GM21528 (cell line): ENCODE measurements around the gene MAP3K14.

Experiments
- ATAC-seq: cut with Tn5 transposase; IDR thresholded peaks from one replicate; pipeline ENCODE4 v1.9.1; 2021; ENCODE audit warnings: mild to moderate bottlenecking, moderate library complexity; ENCODE audit not compliant: unreplicated experiment, low FRiP score

MAP3K14 gene

DNA sequence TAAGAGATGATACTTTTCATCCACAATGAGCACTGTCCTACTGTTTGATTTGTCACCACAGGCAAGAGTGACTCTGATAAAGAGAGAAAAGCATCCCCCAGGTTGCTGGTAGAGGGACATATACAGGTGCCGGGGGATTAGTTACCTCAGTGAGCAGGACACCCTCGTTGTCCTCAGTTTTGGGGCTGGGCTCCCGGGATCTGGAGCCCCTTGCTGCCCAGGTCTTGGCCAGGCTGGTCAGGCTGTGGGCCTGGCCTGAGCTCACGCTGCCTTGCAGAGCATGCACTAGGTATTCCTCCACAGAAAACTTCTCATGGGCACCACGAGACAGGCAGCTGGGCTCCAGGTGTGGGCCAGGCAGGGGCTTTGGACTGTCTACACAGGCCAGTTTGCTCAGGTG is 30.5 kb downstream of the MAP3K14 start:
- no peak for ATAC-seq

DNA sequence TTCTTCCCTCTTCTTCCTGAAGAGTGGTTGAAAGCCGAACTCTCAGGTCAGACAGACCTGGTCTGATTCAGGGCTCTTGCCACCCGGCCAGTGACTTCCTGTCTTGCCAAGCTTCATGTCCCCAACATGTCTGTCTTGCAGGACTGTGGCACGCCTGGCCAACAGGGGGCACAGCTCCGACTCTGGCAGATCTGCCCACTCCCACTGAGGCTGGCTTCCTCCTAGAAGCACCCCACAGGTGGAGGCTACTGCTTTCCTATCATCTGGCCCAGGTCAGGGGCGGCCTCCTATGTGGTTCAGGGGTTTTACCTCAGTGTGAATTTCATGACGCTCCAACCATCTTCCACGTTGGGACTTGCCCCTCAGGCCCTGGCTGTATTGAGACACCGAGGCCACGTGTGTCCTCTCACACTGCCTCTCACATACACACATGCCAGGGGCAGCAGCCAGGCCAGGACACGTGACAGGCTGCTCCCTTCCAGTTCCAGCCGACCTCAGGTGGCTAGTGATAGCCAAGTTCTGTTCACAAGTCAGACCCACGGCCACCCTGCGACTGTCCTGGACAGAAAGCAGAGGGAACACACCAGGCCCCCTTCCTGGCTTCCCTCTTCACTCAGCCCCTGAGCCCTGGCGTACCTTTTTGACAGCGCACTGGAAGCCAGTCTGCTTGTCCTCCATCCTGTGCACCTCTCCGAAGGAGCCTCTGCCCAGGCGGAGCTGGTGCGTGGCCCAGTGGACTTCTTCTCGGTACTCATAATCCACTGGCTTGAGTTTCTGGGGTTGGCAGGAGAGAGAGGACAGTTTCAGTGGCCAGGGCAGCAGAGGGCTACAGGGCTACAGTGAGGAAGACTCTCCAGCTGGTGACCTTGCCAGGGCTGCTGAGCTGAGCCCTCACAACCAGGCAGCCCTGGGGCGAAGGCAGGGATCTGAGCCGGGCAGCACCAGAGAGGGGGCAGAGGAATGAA is 32.4 kb downstream of the MAP3K14 start:
- ATAC-seq, result no peak

DNA sequence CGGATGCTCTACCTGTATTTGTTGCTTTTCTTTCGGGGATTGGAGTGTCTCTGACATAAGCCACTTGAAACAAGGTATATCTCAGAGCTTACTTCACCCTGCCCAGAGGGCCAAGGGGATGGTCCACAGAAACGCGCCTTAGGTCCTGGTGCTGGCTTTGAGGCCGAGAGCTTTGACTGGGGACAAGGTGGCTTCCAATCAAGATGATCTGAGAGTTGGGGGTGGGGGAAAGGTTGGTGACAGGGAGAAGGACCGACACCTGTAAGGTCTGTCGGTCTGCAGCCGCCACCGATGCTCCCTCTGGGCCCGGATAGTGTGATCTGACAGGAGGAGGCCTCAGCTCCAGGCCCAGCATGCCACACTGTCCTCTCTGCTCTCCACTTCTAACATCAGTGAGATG is 33.1 kb downstream of the MAP3K14 start:
- no peak for ATAC-seq

DNA sequence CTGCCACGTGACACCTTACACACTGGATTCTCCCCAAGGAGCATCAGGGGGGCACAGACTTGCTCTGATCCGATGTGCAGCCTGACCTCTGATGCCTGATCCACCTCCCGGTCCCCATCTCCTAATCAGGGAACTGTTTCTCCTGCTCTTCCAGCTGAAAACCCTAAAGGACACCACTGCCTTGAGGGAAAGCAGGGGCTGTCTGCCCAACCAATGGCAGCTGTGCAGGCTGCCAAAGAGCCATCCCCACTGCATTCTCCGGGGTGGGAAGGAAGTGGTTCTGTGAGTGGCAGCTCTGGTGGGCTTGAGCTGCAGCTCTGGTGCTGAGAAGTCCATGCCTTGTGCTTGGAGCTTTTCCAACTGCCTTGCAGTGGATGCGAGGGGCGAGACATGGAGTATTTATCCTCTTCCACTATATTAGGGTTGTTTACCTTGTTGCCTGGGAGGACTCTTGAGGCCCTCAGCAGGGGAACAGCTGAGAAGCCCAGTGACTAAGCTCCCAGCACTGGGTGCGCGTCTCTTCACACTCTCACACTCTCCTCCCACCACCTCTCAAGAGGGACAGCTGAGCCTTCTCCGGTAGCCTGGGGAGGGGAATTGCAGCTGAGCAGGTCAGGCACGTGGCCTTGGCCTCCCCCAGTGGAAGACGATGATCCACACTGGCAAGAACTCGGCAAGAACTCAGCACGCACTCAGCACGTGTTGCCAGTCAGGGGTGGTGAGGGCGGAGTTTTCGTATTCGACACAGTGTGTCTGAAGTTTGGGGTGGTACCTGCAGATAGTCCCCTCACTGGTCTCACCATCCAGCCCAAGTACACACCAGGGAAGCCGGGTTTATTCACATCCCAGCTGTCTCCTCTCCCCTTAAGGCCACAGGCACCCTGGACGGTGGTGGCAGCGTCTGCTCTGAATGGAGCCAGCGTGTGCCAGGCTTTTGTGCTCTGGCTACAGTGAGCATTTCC is 33.9 kb downstream of the MAP3K14 start:
- no peak for ATAC-seq

DNA sequence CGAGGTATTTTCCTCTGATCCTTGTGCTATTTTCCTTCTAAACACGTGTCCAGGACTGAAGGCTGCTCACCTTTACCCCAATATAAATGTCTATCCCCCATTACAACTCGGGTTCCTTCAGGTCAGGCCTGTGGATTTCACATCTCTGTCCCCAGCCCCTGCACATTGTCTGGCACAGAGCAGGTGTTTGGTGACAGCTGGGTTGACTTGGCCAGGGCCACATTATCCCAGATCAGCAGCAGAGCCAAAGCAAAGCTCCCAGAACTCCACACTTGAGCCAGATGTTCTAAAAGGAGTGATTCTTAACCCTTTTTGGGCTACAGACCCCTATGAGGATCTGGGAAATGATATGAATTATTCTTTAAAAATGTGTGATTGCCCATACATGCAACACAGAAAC is 36.9 kb downstream of the MAP3K14 start:
- ATAC-seq, result no peak

DNA sequence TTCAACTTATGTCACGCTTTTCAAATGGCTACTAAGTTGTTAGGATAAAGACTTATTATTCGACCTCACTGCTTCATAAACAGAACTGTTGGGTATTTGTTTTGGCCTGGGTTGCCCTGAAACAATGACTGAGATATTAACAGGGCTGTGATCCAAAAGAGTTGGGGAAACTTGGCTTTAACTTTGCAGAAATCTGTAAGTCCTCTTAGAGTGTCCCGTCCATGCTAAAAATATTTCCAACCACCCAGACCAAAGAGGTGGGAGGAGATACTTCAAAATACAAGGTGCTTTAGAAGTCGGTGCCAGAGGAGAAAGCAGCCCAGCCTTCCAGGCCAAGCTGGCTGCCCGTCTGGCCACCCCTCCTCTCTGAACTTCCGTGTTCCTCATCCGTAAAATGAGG is 38.8 kb downstream of the MAP3K14 start:
- no peak for ATAC-seq

DNA sequence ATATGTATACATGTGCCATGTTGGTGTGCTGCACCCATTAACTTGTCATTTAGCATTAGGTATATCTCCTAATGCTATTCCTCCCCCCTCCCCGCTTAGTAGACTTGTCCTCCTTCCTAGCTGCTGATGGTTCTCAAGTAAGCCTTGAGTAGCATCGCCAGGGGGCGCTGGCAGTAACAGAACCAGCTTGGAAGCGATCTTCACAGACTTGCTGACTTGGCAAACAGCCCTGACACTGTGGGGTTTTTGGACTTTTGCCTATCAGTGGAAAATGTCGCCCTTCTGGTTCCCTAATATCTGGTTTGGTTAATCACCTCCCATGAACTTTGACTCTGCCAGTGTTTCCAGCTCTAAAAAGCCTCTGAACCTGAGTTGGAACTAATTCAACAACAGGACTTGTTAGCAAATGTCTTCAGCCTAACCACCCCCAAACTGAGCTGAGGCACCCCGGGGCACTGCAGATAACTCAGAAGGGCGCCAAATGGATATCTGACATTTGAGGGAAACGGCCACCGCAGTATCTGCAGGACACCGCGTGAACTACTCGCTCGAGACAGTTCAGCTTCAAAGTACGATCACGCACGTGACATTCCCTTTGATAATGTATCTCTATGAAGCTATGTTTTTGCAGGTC is 39.5 kb downstream of the MAP3K14 start:
- no peak for ATAC-seq

DNA sequence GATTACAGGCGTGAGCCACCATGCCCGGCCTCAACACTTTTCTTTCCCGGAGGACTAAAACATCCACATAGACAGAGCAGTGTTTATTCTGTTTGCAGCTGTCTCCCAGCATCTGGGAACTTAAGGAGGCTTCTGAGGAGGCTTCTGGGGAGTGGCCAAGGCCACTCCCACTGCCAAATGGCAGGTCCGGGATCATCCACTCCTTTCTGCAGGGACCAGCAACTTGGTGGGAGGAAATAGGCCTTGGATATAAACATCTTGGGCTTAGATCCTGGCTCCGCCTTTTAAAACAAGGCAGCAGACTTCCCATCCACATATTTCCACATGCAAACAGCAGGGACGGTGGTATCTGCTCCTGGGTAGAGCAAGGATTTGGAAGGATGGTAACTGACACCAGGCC is 40.8 kb downstream of the MAP3K14 start:
- no peak for ATAC-seq

DNA sequence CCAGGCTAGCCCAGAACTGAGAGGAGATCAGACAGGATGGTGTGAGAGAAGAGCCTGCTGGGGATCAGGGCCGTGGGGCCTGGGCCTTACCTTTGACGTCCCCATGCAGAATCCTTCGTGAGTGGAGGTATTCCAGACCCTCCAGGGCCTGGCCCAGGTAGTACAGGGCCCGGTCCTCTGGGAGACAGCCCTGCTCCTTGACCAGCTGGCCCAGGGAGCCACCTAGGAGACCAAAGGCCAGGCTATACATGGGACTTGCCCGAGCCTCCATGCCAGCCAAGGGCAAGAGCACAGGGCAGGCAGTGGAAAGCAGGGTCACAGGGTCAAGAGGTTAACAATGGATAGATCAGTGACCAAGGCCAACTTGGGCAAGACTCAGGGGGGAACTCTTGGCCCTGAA is 42.8 kb downstream of the MAP3K14 start:
- no peak for ATAC-seq

DNA sequence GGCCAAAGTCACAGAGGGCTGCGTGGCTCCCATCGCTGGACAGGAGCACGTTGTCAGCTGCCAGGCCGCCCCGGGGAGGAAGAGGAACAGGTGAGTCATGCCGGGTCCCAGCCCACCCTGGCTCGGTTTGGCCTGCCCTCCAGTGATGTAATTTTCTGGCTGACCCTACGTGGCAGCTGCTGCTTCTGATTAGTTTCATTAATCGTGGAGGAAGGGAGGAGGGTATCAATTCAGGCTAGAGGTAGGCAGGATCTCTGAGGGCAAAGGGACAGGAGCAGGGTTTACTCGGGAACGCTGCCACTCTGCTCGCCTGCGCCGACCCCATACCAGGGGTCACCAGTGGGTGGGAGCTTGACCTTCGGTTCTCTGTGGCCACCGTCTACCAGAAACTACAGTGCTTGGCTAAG is 43.3 kb downstream of the MAP3K14 start:
- no peak for ATAC-seq

DNA sequence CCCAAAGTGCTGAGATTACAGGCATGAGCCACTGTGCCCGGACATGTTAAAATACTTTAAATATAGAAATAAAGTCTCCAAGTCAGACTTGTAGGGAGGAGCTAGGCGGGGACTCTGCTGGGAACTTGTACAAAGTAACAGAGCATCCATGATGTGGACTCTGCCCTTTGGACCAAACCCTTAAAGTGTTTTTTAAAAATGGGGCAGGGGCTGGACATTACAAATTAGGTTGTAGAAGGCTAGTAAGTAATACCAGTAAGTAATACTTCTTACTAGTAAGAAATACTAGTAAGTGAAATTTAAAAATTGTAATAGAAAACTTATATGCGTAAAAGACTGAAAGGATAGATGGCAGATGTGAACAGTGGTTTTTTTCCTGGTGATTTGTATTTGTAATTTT is 45.2 kb downstream of the MAP3K14 start:
- ATAC-seq, result no peak

DNA sequence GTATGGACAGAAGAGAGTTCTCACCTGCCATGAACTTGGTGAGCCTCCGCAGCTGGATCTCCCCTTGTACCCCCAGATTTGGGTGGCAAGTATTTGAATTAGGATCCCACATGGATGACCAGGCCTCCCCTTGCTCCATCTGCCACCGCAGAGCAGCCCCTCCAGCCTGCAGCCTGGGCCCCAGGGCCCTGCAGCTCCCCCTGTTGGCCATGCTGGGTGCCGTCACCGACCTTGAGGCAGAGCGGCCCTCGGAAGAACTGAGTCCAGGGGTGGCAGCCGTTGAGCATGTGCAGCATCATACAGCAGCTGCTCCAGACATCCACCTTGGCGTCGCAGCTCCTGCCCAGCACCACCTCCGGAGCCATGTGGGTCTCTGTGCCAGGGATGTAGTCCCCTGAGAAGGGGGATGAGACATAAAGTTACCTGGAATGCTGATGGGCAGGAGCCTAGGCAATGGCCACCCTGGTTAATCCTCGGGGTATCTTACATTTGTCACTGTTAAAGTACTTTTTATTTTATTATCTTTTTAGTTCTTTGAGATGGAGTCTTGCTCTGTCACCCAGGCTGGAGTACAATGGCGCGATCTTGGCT is 45.9 kb downstream of the MAP3K14 start:
- no peak for ATAC-seq

DNA sequence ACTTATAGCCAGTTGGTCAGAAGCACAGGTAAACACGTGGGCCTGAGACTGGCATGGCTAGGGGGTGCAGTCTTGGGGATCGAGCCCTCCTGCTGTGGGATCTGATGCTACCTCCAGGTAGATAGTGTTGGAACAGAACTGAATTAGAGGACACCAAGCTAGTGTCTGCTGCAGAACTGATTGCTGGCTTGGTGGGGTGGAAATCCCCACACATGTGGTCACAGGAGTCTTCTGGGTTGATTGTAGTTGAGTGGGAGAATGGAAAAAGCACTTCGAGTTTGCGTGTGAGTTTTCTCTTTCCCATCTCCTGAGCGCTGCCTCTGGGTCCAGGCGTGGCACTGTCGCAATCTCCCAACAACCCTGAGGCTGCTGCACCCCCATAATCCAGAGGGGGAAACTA is 46.9 kb downstream of the MAP3K14 start:
- no peak for ATAC-seq

DNA sequence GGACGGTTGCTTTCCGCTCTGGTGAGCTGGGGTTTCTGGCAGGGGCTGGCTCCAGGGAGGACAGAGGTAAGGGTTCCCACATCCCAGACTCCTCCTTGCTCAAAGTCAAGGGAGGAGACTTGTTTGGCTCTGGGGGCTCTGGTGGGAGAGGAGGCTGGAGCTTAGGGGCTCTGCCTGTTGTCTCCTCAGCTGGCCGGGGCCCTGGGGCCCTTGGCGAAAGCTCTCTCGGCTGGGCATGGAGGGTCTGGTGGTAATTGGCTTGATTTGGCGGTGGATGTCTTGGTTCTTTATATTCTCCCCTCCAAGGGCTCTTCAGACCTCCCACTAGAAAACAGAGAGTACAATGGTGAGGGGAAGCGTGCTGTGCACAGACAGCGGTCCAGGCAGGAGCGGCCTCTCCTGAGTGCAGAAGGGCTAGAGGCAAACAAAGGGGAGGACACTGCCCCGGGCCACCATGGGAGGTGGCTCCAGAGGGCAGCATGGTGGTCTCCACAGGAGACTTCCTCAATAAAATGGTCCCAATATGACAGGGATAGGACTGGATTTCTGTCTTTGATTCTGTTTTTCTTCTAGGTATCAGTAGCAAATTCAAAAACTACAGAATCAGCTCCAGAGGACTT is 49.3 kb downstream of the MAP3K14 start:
- ATAC-seq, result no peak

DNA sequence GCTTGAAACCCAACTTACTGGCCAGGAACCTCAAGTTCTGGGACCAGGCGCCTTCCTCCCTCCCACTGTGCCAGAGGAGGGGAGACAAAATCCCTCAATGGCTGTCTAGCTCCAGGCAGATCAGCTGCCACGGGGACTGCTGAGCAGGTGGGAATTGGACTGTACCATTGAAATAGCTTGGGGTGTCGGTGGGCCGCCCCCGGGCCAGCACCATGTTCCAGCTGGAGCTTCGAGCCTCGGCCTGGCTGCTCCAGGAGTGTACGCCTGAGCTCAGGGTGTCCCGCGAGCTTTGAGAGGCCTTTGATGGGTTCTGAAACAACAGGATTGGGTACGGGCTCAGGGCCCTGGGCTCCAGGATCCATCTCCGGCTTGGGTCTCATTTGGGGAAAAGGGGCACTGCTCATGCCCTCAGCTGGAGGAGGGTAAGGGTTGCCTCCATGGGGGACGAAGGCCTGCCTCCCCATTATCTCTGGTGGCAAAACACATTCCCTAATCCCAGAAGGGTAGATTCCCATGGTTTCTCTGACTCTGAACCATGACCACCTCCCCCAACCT is 50.4 kb downstream of the MAP3K14 start:
- ATAC-seq, result no peak

DNA sequence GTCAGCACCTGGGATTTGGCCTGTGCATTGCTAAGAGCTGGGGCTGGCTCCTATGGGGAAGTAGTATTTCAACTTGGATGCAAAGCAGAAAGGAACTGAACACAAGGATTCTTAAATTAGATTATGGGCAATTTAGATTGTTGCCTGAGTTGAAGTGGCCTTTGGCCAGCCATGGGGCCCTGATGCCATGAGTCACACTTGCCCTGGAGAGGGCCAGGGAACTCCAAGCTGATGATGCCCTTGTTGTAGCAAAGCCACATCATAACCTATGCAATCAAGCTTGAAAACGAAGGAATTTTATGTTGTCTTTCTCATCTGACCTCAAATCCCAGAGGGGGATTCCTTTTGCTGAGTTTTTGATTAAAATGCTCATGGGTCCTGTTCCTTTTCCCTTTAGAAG is 51.0 kb downstream of the MAP3K14 start:
- no peak for ATAC-seq

DNA sequence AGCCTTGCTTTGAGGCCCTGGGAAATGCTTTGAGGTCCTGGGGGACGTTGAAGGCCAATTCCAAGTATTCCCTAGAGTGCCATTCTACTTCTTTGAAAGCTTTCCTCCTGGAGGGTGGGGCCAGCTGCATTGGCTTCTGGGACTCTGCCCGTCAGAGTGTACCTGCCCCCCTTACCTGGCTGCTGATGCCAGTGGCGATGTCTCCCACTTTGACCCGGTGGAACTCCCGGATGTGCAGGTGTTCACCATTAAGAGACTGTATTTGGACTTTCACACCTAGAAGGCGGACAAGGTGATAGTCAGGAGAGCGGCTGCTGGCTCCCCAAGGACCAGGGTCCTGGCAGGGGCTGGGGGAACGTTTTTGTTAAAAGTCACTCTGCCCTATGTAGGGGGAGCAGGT is 51.8 kb downstream of the MAP3K14 start:
- ATAC-seq, result no peak

DNA sequence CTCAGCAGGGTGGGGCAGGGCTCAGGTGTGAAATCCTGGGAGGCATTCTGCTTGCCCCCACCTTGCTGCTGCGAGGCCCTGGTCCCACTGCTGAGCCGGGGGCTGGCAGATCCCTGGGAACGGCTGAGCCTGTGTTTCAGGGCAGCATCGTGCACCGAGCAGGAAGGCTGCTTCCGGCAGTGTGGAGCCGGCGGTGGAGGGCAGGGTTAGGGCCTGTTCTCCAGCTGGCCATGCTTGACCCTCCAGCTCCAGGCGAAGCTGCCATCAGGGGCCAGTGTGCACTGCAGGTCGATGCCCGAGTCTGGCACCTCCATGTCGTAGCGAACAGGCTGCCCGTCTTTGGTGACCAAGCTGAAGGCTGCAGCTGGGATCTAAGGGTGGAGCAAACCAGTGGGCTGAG is 52.4 kb downstream of the MAP3K14 start:
- no peak for ATAC-seq

DNA sequence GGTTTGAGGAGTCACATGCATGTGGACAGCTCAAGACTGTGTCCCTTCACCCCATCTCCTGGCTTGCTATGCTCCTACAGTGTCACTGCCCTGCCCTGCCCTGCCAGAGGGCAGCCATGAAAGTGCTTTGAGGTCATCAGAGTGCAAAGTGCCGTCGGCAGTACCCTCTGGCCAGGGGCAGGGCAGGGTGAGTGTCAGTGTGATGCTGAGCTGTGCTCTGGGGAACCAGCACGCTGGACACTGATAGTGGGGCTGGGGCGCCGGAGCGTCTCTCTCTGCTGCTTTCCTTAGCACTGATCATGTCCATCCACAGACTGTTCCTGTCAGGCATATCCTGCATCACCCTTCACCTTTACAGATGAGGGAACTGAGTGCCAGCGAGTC is 53.4 kb downstream of the MAP3K14 start:
- no peak for ATAC-seq
